Heart left ventricle (tissue), 16 donors: ENCODE data around the gene SLC22A23. TPM values are rescaled to one million over a fixed set of nuclear protein-coding genes. Genes with fewer than 3 reads are reported as not detected.

ENCODE experiments used
- ATAC-seq, 4 donors: fragments of 200-7000 bp; cut with Tn5 transposase; one replicate each; pipeline ENCODE4 v1.9.1; 2020 to 2022; ENCODE audit warnings: moderate library complexity in 4 of 4, mild to moderate bottlenecking in 3 of 4, moderate number of reproducible peaks in 1 of 4
- DNase-seq, 5 donors: peaks; one replicate each; pipeline ENCODE4 v3.0.0-alpha.2; 2020
- H3K27ac ChIP-seq, 12 donors: fragments of 200-600 bp; sonication (generic) in 4 of 12; one replicate each; pipeline versions ENCODE4 v1.5.0 to v1.8.0; 2016 to 2022; ENCODE audit warnings: mild to moderate bottlenecking in 2 of 12
- H3K27me3 ChIP-seq, 9 donors: fragments of 200-600 bp; sonication (generic) in 2 of 9; one replicate each; pipeline versions ENCODE4 v1.5.1 to v1.8.0; 2016 to 2022; ENCODE audit warnings: mild to moderate bottlenecking in 3 of 9
- H3K36me3 ChIP-seq, 9 donors: fragments of 200-600 bp; sonication (generic) in 2 of 9; one replicate each; pipeline versions ENCODE4 v1.5.0 to v1.8.0; 2018 to 2022; ENCODE audit warnings: mild to moderate bottlenecking in 2 of 9
- H3K4me1 ChIP-seq, 12 donors: fragments of 200-600 bp; sonication (generic) in 4 of 12; one replicate each; pipeline versions ENCODE4 v1.5.0 to v1.8.0; 2016 to 2022; ENCODE audit warnings: mild to moderate bottlenecking in 3 of 12
- H3K4me3 ChIP-seq, 12 donors: fragments of 200-600 bp; sonication (generic) in 4 of 12; one replicate each; pipeline versions ENCODE4 v1.5.0 to v1.8.0; 2017 to 2022; ENCODE audit warnings: mild to moderate bottlenecking in 9 of 12, moderate library complexity in 4 of 12
- H3K9me3 ChIP-seq, 12 donors: fragments of 200-600 bp; sonication (generic) in 4 of 12; one replicate each; pipeline versions ENCODE4 v1.5.0 to v1.8.0; 2016 to 2022; ENCODE audit warnings: mild to moderate bottlenecking in 1 of 12
- POLR2A ChIP-seq, 2 donors: fragments of 450-650 bp; IDR thresholded peaks; one replicate each; pipeline ENCODE4 v1.6.1; 2017; ENCODE audit warnings: antibody characterized with exemption in 2 of 2, mild to moderate bottlenecking in 2 of 2, moderate library complexity in 2 of 2
- WGBS, 4 donors: extraction: QIAGEN DNeasy Blood & Tissue Kit in 2 of 4; methylation state at CpG; one replicate each; pipeline versions ENCODE4 v1.1.5 to v1.1.7; 2013 to 2018; 5-methylcytosine and 5-hydroxymethylcytosine counted together
- intact Hi-C, 10 donors: fragments of 100-400 bp; cut with DNase I; formaldehyde crosslinking; loops; one replicate each; pipeline versions ENCODE4 v1.11.1 to v1.14.2; 2022
- polyA plus RNA-seq, 2 donors: library from polyadenylated mRNA; stranded (reverse); fragments of 200-250 nt; gene quantifications; one replicate each; pipeline ENCODE4 v1.2.3, GENCODE V29; 2013
- total RNA-seq, 9 donors: library from RNA; depleted of rRNA in 2 of 9; stranded (reverse); fragments of >200 nt in 2 of 9; fragmentation: NEBNext Ultra II Directional in 3 of 9; extraction: Animal tissue kit (Norgen Biotek cat#: 25700) in 3 of 9; gene quantifications; one replicate each; pipeline versions ENCODE4 v1.1.0 to v1.2.4, GENCODE V29; 2016 to 2023
- TF ChIP-seq, protein P1 (sequence below), 12 donors: fragments of 200-600 bp; sonication (generic) in 4 of 12; IDR thresholded peaks; one replicate each; pipeline versions ENCODE4 v1.5.0 to v1.8.0; 2018 to 2022; ENCODE audit warnings: antibody characterized with exemption in 12 of 12, mild to moderate bottlenecking in 5 of 12
- donor health status: ischemic (EF 13 %, LVEDD 7.1; RV severe dilation, severe dysfunction).
- donor health status: healthy with polysubstance abuse.
- donor health status: DM: no; HTN: yes; CAD: no.
- donor health status: DM: no; HTN: no; CAD: no.
- donor health status: ischemic (EF 25% LVEDD 6.9; RV normal size, moderate dysfunction).
- donor health status: ischemic (EF 25% LVEDD 5.7; RV mildly dilated, moderate dysfunction).
- donor health status: healthy.
- donor health status: DM: yes; HTN: yes; CAD: no.
- donor health status: ischemic (EF 35%, LVEDD 5.7; RV mildly dilated, moderate dysfunction).
- donor health status: nonischemic (EF 11% LVEDD 7.7; RV severe dilation, severe dysfunction).
- donor health status: DM: yes; HTN: yes; CAD: no.
- donor health status: PGD.
- donor health status: ischemic (EF 29% LVEDD 5.4; RV normal size, mild dysfunction).
- donor health status: nonischemic (EF 23%, LVEDD 6.1; RV moderate dilation, normal function).

SLC22A23 gene
- total and polyA plus RNA-seq, 11 donors = 2.9 to 12.4 (median 5.2) TPM

DNA sequence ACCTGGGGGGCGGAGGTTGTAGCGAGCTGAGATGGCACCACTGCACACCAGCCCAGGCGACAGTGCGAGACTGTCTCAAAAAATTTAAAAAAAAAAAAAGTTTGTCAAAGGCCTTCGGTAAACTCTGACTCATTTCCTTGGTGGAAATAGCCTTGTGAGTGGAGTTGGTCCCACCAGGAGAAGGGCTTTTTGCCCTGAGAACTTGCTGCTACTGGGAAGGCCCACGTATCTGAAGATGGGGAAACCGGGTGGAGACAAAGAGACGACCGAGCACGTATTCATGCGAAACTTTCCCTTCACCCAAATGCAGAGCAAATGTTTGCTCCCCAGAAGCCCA lies 51.7 kb downstream of the SLC22A23 start:
- no peak for ATAC-seq
- Histone ChIP-seq H3K27ac (peak overlapping the region in 1 of 12 donors; percentile 13), H3K36me3 (no peaks in the 10 kb centered on the region), H3K4me3 (no peak overlapping the region), H3K9me3 (no peaks in the 10 kb centered on the region), H3K4me1 (peaks cover 0 to 11% (median 0%) of the 10 kb centered on the region in 12 donors), H3K27me3 (no peaks in the 10 kb centered on the region)
- no peak for TF ChIP-seq POLR2A (IDR thresholded peaks at IDR 0.05)
- TF ChIP-seq, protein P1, sequence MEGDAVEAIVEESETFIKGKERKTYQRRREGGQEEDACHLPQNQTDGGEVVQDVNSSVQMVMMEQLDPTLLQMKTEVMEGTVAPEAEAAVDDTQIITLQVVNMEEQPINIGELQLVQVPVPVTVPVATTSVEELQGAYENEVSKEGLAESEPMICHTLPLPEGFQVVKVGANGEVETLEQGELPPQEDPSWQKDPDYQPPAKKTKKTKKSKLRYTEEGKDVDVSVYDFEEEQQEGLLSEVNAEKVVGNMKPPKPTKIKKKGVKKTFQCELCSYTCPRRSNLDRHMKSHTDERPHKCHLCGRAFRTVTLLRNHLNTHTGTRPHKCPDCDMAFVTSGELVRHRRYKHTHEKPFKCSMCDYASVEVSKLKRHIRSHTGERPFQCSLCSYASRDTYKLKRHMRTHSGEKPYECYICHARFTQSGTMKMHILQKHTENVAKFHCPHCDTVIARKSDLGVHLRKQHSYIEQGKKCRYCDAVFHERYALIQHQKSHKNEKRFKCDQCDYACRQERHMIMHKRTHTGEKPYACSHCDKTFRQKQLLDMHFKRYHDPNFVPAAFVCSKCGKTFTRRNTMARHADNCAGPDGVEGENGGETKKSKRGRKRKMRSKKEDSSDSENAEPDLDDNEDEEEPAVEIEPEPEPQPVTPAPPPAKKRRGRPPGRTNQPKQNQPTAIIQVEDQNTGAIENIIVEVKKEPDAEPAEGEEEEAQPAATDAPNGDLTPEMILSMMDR (IDR thresholded peaks at IDR 0.05) = no peak
- 93 to 97% (median 95%) methylated on average over 11 of the region's 11 CpGs for WGBS, 4 donors
- intact Hi-C loops = loop anchor here in 1 of 10 donors (10.0 kb wide), 1 partner anchor 330 kb away; no protein-coding TSS in a partner anchor
- no peak for DNase-seq

DNA sequence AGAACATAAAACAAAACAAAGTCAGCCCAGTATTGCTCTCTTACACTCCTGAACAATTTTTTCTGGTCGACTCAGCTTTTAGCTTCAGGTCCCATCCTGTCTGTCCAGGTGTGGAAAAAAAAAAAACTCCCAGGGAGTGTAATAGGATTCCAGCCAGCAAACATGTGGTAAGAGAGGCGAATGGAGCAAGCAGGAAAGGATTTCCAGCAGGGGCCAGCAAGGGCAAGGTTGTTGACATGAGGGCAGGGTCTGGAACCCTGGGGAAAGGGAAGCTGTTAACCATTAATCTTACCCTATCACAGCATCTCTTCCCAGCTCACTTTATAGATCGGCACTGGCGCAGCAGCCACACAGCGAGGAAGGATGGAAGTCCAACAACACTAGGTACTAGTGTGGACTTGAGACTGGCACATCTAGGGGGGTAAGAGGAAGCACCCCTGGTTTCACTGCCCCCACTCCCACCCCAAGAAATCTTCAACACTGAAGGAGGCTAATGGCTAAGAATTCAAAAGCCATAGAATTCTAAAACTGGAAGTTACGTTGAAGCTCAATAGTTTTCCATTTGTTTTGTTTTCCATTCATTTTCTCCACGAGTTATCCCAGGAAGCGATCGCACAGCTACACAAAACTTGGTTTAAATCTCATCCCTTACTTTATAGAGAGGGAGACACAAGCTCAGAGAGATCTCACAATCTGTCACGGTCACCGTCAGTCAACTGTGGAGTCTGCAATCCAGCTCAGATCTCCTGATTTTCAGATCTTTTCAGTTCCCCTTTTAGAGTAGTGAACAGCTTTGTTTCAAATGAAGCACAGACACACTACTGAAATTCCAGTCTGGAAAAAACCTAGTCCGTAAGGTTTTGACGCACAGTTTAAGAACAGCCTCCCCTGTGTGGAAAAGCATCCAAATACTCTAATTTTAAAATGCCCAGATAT lies 53.3 kb downstream of the SLC22A23 start:
- DNase-seq (no peak), ATAC-seq (peak in 1 of 4 donors; percentile 14)
- Histone ChIP-seq H3K36me3 (no peaks in the 10 kb centered on the region), H3K27me3 (no peaks in the 10 kb centered on the region), H3K9me3 (no peaks in the 10 kb centered on the region), H3K27ac (no peak overlapping the region), H3K4me1 (peaks cover 0 to 11% (median 0%) of the 10 kb centered on the region in 12 donors), H3K4me3 (no peak overlapping the region)
- no peak for TF ChIP-seq POLR2A (IDR thresholded peaks at IDR 0.05)
- TF ChIP-seq, protein P1 (IDR thresholded peaks at IDR 0.05) = no peak
- WGBS, 4 donors = 76 to 83% (median 82%) methylated on average over 13 of the region's 13 CpGs
- intact Hi-C loops = loop anchor here in 1 of 10 donors (10.0 kb wide), 1 partner anchor 331 kb away; no protein-coding TSS in a partner anchor

DNA sequence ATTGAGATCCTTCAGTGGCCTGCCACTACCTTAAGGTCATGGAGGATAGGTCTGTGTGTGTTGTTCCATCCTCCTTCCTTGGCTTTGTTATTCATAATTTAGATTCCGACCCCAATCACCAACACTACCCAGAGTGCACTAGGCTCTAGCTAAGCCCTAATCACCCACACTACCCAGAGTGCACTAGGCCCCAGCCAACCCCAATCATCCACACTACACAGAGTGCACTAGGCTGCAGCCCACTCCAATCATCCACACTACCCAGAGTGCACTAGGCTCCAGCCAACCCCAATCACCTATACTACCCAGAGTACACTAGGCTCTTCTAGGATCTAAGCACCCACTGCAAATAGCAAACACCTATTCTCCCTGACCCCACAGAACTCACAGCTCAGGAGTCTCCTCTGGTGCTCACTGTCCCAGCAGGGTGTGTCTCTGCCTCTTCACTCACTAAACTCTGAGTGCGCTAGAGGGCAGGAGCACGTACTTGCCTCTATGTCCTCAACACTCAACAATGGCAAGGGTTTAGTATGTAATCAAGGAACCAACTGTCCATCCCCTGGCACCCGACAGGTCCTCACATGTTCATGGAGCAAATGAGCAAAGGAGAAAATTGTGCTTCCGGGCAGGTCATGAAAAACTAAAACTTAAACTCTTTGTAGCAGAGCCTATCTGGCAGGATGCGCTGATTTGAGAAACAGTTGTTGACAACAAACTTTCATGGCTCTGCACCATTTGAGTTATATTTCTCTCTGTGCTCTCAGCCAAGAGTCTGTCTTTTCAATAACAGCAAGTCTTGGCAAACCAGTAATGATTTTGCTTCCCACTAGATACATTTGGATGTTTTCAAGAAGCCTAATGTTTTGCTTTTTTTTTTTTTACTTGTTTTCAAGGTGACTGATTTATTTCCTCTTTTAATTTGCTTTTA lies 54.3 kb downstream of the SLC22A23 start:
- DNase-seq (no peak), ATAC-seq (peak in 1 of 4 donors; percentile 49)
- intact Hi-C loops = loop anchor here in 1 of 10 donors (10.0 kb wide), 1 partner anchor 332 kb away; no protein-coding TSS in a partner anchor
- WGBS, 4 donors = 82 to 89% (median 83%) methylated on average over 6 of the region's 6 CpGs
- no peak overlapping the region for H3K4me3 ChIP-seq
- H3K27me3 ChIP-seq = no peaks in the 10 kb centered on the region
- H3K9me3 ChIP-seq = no peaks in the 10 kb centered on the region
- peaks cover 0 to 19% (median 0%) of the 10 kb centered on the region in 12 donors for H3K4me1 ChIP-seq
- no peak overlapping the region for H3K27ac ChIP-seq
- H3K36me3 ChIP-seq = no peaks in the 10 kb centered on the region
- TF ChIP-seq POLR2A (IDR thresholded peaks at IDR 0.05) = no peak
- TF ChIP-seq, protein P1 (IDR thresholded peaks at IDR 0.05) = no peak
